Activated T-cell treated with anti-CD3 and anti-CD28 coated beads, Interleukin-2, amount 50 U/mL, for 1 hour (primary cell): Measurements from ENCODE around the gene RIMS3.

Source experiments
- DNase-seq: peaks from one replicate; pipeline ENCODE4 v3.0.0-alpha.2; 2020

The RIMS3 gene

DNA sequence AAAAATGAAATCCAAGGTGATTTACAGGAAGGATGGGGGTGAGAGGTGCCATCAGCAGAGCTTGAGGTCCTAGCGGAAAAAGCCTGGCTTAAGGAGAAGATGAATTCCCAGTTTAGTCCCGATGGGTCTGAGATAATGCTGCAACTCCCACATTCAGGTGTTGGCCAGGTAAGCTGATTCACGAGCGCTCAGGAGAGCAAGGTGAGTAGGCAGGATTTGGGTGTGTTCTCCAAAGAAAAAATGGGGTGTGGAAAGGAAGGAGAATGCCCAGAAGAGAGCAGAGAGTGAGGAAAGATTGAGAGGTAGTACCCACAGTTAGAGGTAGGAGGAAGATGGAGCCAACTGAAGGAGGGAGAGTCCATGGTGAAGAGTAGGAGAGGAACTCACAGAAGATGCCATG, 12.5 kb downstream of the RIMS3 start:
- DNase-seq = no peak

GRCh38 chr1:40652468-40652867, 13.0 kb downstream of the RIMS3 start:
- no peak for DNase-seq

DNA sequence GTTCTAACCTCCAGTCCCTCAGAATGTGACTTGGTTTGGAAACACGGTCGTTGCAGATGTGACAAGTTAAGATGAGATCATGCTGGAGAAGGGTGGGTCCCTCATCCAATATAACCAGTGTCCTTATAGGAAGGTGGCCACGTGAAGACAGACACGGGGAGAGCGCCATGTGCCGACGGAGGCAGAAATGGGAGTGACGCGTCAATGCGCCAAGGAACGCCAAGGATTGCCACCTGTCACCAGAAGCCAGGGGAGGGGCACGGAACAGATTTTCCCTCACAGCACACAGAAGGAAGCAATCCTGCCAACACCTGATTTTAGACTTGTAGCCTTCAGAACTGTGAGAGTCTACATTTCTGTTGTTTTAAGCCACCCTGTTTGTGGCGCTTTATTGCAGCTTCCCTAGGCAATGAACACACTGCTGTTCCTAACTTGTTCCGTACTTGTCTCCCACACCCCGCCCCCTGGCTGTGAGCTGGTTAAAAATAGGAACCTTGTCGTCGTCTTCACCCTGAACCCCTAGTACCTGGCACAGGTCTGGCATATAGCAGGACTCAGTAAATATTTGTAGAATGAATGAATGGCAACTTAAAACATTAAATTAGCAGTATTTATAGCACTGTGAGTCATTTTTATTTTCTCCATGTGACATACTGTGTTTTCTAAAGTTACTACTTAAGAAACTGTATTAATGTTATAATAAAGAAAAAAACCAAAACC, 14.2 kb downstream of the RIMS3 start:
- DNase-seq = no peak

- no peak for DNase-seq
These were observed 15.4 kb downstream of the RIMS3 start for GRCh38 chr1:40650075-40650474.

GRCh38 chr1:40649592-40649930, 15.9 kb downstream of the RIMS3 start:
- DNase-seq = no peak

- no peak for DNase-seq
These were observed 16.4 kb downstream of the RIMS3 start for GRCh38 chr1:40648928-40649591.

DNA sequence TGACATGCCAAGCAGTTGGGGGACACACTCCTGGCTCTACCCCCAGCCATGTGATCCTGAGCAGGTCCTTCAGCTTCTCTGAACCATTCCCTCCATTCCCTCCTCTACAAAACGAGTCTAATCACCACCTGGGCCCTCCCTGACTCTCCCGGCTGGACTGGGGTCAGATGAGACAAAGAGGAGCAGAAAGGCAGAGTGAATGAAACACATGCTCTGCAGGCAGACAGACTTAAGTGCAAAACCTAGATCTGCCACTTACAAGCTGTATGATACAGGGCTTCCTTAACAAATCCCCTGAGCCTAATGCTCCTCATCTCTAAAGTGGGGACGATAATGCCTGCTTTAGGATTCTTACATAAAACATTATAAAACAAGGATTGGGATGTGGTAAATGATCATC, 17.3 kb downstream of the RIMS3 start:
- DNase-seq = no peak

GRCh38 chr1:40646315-40646714, 19.2 kb downstream of the RIMS3 start:
- no peak for DNase-seq

DNA sequence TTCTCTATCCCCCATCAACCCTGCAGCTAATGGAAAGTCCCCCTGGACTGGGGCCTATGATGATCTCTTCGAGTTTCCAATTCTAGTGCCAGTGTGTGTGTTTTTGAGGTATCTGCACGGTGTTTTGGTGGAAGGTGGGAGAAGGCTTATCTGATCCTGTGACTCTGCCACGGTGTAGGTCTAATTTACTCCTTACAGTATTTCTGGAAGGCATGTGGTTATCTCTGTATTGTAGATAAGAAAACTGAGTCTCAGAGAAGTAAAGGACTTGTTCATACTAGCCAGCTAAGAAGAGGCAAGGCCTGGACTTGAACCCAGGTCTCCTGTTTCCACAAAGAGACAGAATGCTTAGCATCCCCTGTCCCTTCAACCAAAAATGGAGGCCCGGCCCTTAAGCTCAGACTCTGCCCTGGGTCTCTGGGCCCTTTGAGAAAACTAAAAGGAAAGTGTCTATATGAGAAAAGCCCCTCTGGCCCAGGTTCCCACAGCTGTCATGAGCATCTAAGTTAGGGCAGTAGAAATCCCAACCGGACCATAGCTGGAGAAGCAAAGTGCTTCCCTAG, 20.3 kb downstream of the RIMS3 start:
- no peak for DNase-seq

- no peak for DNase-seq
These were observed 23.8 kb downstream of the RIMS3 start for GRCh38 chr1:40641601-40642242.

DNA sequence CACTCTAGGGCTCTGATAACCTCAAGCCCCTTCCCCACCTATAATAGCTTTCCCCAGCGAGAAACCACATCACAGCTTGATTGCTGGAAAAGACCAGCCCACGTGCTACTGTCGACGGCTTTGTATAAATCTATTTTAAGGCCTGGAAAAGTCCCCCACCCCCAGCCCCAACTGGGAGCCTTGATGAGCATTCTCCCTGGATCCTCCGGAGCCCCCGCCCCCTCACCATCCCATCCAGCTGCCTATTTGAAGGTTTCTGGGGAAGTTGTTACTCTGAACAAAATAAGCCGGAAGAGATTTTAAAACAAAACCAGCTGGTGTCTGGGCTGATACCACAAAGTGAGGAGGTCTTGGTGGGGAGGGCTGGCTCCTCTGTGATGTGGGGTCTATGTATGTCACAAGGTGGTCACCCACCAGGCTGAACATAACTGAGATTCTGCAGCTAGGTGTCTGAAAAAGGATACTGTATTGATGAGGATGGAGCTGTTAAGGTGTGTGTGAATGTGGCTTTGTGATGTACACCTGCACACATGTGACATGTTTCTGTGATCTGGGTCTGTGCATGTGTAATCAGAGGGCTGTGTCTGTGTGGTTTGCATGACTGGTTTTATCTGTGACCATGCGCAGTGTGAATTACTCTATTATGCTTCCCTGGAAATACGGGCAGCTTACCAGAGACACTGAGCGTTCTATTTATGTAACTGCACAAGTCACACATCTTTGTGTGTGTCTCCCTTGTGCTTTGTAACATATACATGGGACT, 25.0 kb downstream of the RIMS3 start:
- DNase-seq = no peak

GRCh38 chr1:40638097-40639036, 27.1 kb downstream of the RIMS3 start:
- no peak for DNase-seq

GRCh38 chr1:40637470-40638007, 27.9 kb downstream of the RIMS3 start:
- no peak for DNase-seq

GRCh38 chr1:40636777-40637176, 28.7 kb downstream of the RIMS3 start:
- no peak for DNase-seq

GRCh38 chr1:40635763-40636500, 29.6 kb downstream of the RIMS3 start:
- no peak for DNase-seq

DNA sequence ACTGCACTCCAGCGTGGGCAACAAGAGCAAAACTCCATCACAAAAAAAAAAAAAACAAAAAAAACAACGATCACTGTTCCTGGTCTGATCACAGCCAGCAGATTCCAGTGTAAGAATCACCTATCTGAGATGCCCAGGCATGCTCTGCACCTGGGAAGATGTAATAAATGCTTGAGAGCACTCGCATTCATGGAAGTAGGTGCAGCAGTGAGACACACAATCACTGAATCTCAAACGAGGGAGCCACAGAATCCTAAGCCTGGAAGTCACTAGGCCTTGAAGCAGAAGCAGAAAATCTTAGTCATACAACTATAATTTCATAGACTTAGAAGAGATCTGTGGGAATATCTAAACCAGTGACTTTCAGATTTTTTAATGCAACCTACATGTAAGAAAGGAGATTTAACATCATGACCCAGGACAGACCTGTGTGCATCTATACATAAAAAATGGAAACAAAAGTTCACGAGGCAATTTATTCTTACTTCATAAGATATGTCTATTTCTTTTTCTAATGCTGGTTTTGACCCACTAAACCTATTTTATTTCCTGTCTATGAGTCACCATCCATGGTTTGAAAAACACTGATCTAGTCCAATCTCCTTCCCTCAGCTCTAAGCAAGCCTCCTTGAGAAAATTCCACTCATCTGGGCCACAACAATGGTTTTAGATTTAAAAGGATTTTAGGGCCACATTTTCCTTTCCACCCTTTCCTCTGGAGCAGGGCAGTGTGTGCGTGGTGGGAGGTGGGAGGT, 30.4 kb downstream of the RIMS3 start:
- no peak for DNase-seq

- DNase-seq = no peak
These were observed 31.5 kb downstream of the RIMS3 start for GRCh38 chr1:40633931-40634376.

DNA sequence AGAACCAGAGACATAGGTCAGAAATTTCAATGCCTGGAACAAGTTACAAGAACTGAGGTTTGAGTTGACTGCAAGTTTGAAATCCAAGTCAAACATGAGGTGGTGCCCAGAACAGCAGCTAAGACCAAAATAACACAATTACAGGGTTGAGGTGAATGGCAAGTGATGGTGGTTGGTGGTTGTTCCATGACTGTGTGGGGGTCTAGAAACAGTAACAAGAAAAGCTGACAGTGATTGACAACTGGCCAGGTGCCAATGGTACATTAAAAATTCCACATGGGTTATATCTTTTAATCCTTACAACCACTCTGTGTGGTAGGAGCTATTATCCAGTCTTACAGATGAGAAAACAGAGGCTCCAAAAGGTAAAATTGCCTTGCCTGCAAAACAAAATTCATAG, 32.0 kb downstream of the RIMS3 start:
- DNase-seq = no peak

DNA sequence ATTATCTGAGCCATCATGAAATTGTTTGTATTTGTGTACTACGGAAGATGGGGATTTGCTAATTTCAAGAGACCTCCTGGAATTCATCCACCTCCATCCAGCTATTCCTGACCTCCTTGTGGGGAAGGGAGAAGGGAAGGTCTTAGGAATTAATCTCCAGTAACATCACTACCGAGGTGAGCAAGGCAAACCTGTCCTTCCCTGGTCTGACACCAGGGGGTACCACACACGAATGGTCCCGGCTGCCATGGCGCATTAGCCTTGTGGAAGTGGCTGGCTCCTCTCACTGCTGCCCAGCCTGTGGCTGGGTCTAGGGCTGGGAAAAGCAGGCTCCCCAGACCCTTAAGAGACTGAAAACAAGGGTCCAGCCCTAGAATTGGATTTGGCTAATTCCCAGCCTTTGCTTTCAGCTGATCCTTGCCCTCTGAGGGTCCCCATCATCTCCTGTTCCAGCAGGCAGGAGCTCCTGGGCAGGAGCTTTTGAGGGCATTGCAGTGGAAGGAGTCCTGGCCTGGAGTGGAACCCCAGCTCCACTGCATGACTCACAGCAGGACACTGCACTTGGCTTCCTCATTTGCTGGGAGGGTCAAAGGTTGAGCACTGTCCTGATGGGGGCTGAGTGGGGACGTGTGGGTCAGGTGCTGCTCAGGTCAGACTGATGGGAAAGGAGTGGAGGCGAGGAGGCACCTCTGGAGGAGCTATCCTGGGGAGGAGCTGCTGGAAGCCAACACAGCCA, 34.8 kb downstream of the RIMS3 start:
- DNase-seq = no peak
